Nephron (organoid): ENCODE results near the gene IL36A.

Experiments used
- H3K27ac Mint-ChIP-seq, 3 experiments: 2 replicates each; pipeline ENCODE4 v1.8.0; 2020; ENCODE audit warnings: mixed read lengths in 3 of 3, mild to moderate bottlenecking in 2 of 3, moderate library complexity in 1 of 3
- H3K27me3 Mint-ChIP-seq: 2 replicates; pipeline ENCODE4 v1.8.0; 2021; ENCODE audit warnings: low read depth, mild to moderate bottlenecking, moderate library complexity, mixed read lengths
- H3K36me3 Mint-ChIP-seq: 2 replicates; pipeline ENCODE4 v1.8.0; 2020; ENCODE audit warnings: low read depth, mixed read lengths
- H3K4me1 Mint-ChIP-seq: 2 replicates; pipeline ENCODE4 v1.8.0; 2020; ENCODE audit warnings: mixed read lengths
- H3K4me3 Mint-ChIP-seq, 3 experiments: 2 replicates each; pipeline ENCODE4 v1.8.0; 2020; ENCODE audit warnings: mild to moderate bottlenecking in 3 of 3, mixed read lengths in 3 of 3, moderate library complexity in 2 of 3
- H3K9me3 Mint-ChIP-seq: 2 replicates; pipeline ENCODE4 v1.8.0; 2020; ENCODE audit warnings: mixed read lengths
- TF ChIP-seq, protein P1 (sequence below), 3 experiments: fragments of 200-600 bp; sonication (generic); IDR thresholded peaks; one replicate each; pipeline ENCODE4 v1.5.0; 2021; ENCODE audit warnings: antibody characterized with exemption in 3 of 3; ENCODE audit not compliant: unreplicated experiment in 3 of 3

IL36A gene

DNA sequence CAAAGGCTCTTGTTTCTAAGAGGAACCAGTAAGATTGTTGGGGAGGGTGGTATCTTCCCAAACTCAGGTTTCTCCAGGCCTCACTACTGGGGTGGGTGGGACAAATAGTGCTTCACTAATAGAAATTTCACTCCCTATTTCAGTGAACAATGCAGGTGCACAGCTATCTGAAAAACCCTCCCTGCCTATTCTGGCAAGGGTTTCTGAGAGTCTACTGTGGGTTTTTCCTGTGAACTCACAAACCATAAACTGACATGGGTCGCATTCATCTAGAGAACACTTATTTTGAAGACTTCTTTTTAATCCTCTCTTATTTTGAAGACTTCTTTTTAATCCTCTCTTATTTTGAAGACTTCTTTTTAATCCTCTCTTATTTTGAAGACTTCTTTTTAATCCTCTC is 4.4 kb downstream of the IL36A start:
- H3K4me1 Mint-ChIP-seq = no peaks in the 10 kb centered on the region
- H3K27me3 Mint-ChIP-seq = peaks cover 23% of the 10 kb centered on the region
- TF ChIP-seq, protein P1, sequence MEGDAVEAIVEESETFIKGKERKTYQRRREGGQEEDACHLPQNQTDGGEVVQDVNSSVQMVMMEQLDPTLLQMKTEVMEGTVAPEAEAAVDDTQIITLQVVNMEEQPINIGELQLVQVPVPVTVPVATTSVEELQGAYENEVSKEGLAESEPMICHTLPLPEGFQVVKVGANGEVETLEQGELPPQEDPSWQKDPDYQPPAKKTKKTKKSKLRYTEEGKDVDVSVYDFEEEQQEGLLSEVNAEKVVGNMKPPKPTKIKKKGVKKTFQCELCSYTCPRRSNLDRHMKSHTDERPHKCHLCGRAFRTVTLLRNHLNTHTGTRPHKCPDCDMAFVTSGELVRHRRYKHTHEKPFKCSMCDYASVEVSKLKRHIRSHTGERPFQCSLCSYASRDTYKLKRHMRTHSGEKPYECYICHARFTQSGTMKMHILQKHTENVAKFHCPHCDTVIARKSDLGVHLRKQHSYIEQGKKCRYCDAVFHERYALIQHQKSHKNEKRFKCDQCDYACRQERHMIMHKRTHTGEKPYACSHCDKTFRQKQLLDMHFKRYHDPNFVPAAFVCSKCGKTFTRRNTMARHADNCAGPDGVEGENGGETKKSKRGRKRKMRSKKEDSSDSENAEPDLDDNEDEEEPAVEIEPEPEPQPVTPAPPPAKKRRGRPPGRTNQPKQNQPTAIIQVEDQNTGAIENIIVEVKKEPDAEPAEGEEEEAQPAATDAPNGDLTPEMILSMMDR (IDR thresholded peaks at IDR 0.05; ENCODE audit: unreplicated experiment in 3 of 3) = no peak
- H3K4me3 Mint-ChIP-seq = no peak overlapping the region
- no peaks in the 10 kb centered on the region for H3K36me3 Mint-ChIP-seq
- H3K9me3 Mint-ChIP-seq = peaks cover 3% of the 10 kb centered on the region
- no peak overlapping the region for H3K27ac Mint-ChIP-seq

DNA sequence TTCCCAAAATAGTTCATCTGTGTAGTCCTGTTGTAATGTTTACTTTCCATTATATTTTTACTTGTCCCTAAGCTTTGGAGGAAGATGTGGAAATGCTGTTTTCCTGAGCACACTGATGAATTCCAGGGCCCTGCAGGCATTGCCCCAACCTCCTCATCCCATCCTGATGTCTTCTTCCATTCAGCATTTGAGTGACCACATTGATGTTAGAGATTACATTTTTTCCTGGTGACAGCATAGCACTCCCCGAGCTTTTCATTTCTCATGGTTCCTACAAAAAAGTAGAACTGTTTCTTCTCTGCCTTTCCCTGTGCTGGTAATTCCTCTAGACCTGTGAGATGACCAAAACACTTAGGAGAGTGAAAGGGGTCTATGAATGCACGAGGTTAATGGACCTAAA is 4.8 kb downstream of the IL36A start:
- Mint-ChIP-seq H3K36me3 (no peaks in the 10 kb centered on the region), H3K9me3 (peaks cover 3% of the 10 kb centered on the region), H3K27ac (no peak overlapping the region), H3K4me1 (no peaks in the 10 kb centered on the region), H3K27me3 (peaks cover 21% of the 10 kb centered on the region), H3K4me3 (no peak overlapping the region)
- TF ChIP-seq, protein P1 (IDR thresholded peaks at IDR 0.05; ENCODE audit: unreplicated experiment in 3 of 3) = no peak

DNA sequence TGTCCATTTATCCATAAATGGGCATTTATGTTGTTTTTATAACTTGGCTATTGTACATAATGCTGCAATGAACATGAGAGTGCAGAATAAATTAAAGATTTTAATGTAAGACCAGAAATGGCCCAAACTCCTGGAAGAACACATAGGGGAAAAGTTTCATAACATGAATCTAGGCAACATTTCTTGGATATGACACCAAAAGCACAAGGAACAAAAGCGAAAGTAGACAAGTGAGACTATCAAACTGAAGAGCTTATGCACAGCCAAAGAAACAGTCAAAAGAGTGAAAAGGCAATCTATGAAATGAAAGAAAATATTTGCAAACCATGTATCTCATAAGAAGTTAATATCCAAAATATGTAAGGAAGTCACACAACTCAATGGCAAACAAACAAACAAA is 5.8 kb downstream of the IL36A start:
- H3K27ac Mint-ChIP-seq = no peak overlapping the region
- TF ChIP-seq, protein P1 (IDR thresholded peaks at IDR 0.05; ENCODE audit: unreplicated experiment in 3 of 3) = no peak
- peaks cover 3% of the 10 kb centered on the region for H3K9me3 Mint-ChIP-seq
- H3K4me3 Mint-ChIP-seq = no peak overlapping the region
- peaks cover 16% of the 10 kb centered on the region for H3K27me3 Mint-ChIP-seq
- H3K4me1 Mint-ChIP-seq = no peaks in the 10 kb centered on the region
- no peaks in the 10 kb centered on the region for H3K36me3 Mint-ChIP-seq

DNA sequence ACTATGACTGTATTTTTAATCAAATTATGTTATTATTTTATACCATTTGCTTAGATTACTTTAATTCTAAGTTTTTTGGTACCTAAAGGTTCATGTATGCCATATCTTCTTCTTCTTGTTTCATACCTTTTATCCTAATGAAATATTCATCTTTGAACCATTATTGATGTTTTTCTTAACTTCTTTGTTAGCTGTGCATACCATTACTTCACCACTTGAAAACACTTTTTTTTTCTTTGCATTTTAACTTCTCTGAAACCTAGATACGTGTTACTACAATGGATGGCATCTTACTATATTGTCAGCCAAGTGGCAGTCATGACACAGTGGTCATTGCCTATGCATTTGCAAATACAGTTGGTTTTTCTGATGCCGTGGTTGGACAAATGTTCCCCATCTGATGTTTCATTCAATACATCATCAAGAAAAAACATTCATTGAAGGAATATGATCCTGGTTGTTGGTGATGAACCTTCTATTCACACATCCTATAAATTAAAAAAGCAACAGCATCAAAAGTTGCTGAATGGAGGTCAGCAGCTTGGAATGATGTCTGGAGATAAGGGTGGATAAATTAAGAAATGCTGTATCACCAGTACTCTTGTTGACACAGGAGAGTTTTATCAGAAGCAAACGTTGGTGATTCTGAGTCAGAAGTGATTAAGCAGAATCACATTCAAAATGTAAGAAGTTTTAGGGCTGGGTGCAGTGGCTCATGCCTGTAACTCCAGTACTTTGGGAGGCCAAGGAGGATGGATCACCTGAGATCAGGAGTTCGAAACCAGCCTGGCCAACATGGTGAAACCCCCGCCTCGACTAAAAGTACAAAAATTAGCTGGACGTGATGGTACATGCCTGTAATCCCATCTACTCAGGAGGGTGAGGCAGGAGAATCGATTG is 7.4 kb downstream of the IL36A start:
- TF ChIP-seq, protein P1 (IDR thresholded peaks at IDR 0.05; ENCODE audit: unreplicated experiment in 3 of 3) = no peak
- Mint-ChIP-seq H3K4me1 (no peaks in the 10 kb centered on the region), H3K36me3 (no peaks in the 10 kb centered on the region), H3K27ac (no peak overlapping the region), H3K27me3 (peaks cover 22% of the 10 kb centered on the region), H3K9me3 (peaks cover 3% of the 10 kb centered on the region), H3K4me3 (no peak overlapping the region)

DNA sequence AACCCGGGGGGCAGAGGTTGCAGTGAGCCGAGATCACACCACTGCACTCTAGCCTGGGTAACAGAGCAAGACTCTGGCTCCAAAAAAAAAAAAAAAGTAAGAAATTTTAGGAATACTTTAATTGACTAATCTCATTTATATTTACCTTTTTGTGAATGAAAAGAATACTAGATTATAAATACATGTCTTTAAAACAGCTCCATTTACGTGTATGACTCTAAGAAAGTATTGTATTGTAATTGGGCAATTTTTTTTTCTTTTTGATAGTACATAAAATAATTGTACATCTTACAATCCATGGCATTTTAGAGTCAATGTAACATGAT is 8.0 kb downstream of the IL36A start:
- TF ChIP-seq, protein P1 (IDR thresholded peaks at IDR 0.05; ENCODE audit: unreplicated experiment in 3 of 3) = no peak
- peaks cover 25% of the 10 kb centered on the region for H3K27me3 Mint-ChIP-seq
- no peaks in the 10 kb centered on the region for H3K36me3 Mint-ChIP-seq
- H3K4me3 Mint-ChIP-seq = no peak overlapping the region
- H3K4me1 Mint-ChIP-seq = no peaks in the 10 kb centered on the region
- H3K9me3 Mint-ChIP-seq = peaks cover 4% of the 10 kb centered on the region
- no peak overlapping the region for H3K27ac Mint-ChIP-seq

DNA sequence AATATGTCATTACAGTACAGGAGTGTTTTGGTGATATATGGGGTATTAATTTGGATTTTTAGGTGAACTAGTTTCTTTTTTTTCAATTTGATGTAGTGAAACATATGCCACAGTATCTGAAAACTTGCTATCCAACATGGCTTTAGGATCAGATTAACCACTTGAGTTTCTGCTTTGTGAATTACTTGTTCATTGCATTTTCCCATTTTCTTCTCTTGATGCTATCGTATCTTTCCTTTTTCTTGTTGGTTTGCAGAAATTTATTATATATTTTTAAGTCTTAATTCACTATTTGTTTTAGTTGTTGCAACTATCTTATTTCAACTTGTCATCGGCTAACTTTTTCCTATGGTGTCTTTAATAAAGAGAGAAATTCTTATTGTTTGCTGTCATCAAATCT is 8.8 kb downstream of the IL36A start:
- TF ChIP-seq, protein P1 (IDR thresholded peaks at IDR 0.05; ENCODE audit: unreplicated experiment in 3 of 3) = no peak
- Mint-ChIP-seq H3K4me3 (no peak overlapping the region), H3K9me3 (peaks cover 7% of the 10 kb centered on the region), H3K27me3 (peaks cover 29% of the 10 kb centered on the region), H3K36me3 (no peaks in the 10 kb centered on the region), H3K4me1 (no peaks in the 10 kb centered on the region), H3K27ac (no peak overlapping the region)
